PFSK-1 (cell line): ENCODE measurements around the gene ELMO1.

Experiments
- FOXP2 ChIP-seq: optimal IDR thresholded peaks from 2 replicates; pipeline ENCODE3; 2011; ENCODE audit warnings: borderline replicate concordance, control low read depth, inconsistent platforms; ENCODE audit not compliant: insufficient read depth; ENCODE audit errors: extremely low read length, extremely low read depth
- POLR2AphosphoS5 ChIP-seq: IDR thresholded peaks from 2 replicates; pipeline ENCODE4 v1.6.1; 2012; ENCODE audit warnings: low read depth, mild to moderate bottlenecking, control low read depth, low read length, moderate library complexity
- REST ChIP-seq, 2 experiments: IDR thresholded peaks; 2 replicates each; pipeline versions ENCODE4 v1.6.1 to v1.8.0; 2011 to 2012; ENCODE audit warnings: low read depth in 2 of 2, low read length in 2 of 2, control low read depth in 1 of 2, inconsistent platforms in 1 of 2, mild to moderate bottlenecking in 1 of 2, moderate library complexity in 1 of 2; ENCODE audit not compliant: insufficient read depth in 1 of 2
- SIN3A ChIP-seq: IDR thresholded peaks from 2 replicates; pipeline ENCODE4 v1.6.1; 2012; ENCODE audit warnings: mild to moderate bottlenecking, low read length, moderate library complexity, borderline replicate concordance; ENCODE audit not compliant: insufficient read depth
- TAF1 ChIP-seq: IDR thresholded peaks from 2 replicates; pipeline ENCODE4 v1.6.1; 2012; ENCODE audit warnings: low read length, control low read depth, borderline replicate concordance; ENCODE audit not compliant: insufficient read depth

Gene ELMO1

GRCh38 chr7:36906956-36907635 is 541.6 kb downstream of the ELMO1 start:
- no peak for TF ChIP-seq SIN3A
- no peak for TF ChIP-seq FOXP2
- no peak for TF ChIP-seq POLR2AphosphoS5
- no peak for TF ChIP-seq TAF1
- TF ChIP-seq REST (IDR thresholded peaks at IDR 0.05; ENCODE audit: insufficient read depth in 1 of 2, low read depth in 2 of 2, low read length in 2 of 2), result no peak

- TF ChIP-seq TAF1 (no peak), SIN3A (no peak)
These were observed 542.2 kb downstream of the ELMO1 start for GRCh38 chr7:36906448-36906847.

GRCh38 chr7:36905841-36906240 is 542.8 kb downstream of the ELMO1 start:
- no peak for TF ChIP-seq TAF1
- TF ChIP-seq REST (IDR thresholded peaks at IDR 0.05; ENCODE audit: insufficient read depth in 1 of 2, low read depth in 2 of 2, low read length in 2 of 2), result no peak
- no peak for TF ChIP-seq POLR2AphosphoS5
- no peak for TF ChIP-seq SIN3A
- no peak for TF ChIP-seq FOXP2

- no peak for TF ChIP-seq POLR2AphosphoS5
- TF ChIP-seq SIN3A, result no peak
- no peak for TF ChIP-seq FOXP2
- TF ChIP-seq TAF1, result no peak
- no peak for TF ChIP-seq REST (IDR thresholded peaks at IDR 0.05; ENCODE audit: insufficient read depth in 1 of 2, low read depth in 2 of 2, low read length in 2 of 2)
These were observed 543.9 kb downstream of the ELMO1 start for GRCh38 chr7:36904802-36905201.

- no peak for TF ChIP-seq POLR2AphosphoS5
- TF ChIP-seq TAF1, result no peak
- TF ChIP-seq REST (IDR thresholded peaks at IDR 0.05; ENCODE audit: insufficient read depth in 1 of 2, low read depth in 2 of 2, low read length in 2 of 2), result no peak
- no peak for TF ChIP-seq SIN3A
- TF ChIP-seq FOXP2, result no peak
These were observed 544.6 kb downstream of the ELMO1 start for GRCh38 chr7:36904101-36904500.
